Endothelial cell of umbilical vein (primary cell): Measurements from ENCODE around the gene UBE2D2. TPM values are rescaled to one million over a fixed set of nuclear protein-coding genes. Genes with fewer than 3 reads are reported as not detected.

Experiments used
- BruUV-seq: library from RNA; stranded (reverse); fragments of 400-500 nt; replicated peaks from 2 replicates; lab custom pipeline; 2021; lab: Mats Ljungman, UMichigan
- CTCF ChIA-PET: fragments of 300-600, 350-600 bp; sonication (Branson Sonifier 250); formaldehyde crosslinking; loops from one replicate; lab custom pipeline; 2021; ENCODE audit warnings: antibody characterized with exemption, inconsistent platforms; lab: Charles Lee
- POLR2A ChIA-PET: fragments of 300-600, 350-600 bp; sonication (Branson Sonifier 250); formaldehyde crosslinking; loops from one replicate; lab custom pipeline; 2021; ENCODE audit warnings: antibody characterized with exemption, inconsistent platforms; lab: Charles Lee
- DNase-seq: peaks from one replicate; pipeline ENCODE4 v3.0.0-alpha.2; 2011; ENCODE audit warnings: low read depth, low spot score
- FAIRE-seq: peaks from 2 replicates; lab custom pipeline; 2011; peaks lifted over from hg19 to GRCh38; lab: Jason Lieb, UNC
- H2AFZ ChIP-seq: 2 replicates; pipeline ENCODE4 v1.6.0; 2012; ENCODE audit warnings: low read depth, low read length, control low read depth, inconsistent platforms
- H3K27ac ChIP-seq: 2 replicates; pipeline ENCODE4 v1.5.1; 2011; ENCODE audit warnings: low read depth, mild to moderate bottlenecking, control low read depth, low read length, moderate library complexity; ENCODE audit not compliant: insufficient read depth
- H3K27me3 ChIP-seq, 2 experiments: 2 replicates each; pipeline versions ENCODE4 v1.6.0 to v1.6.1; 2011; ENCODE audit warnings: low read length in 2 of 2, mixed read lengths in 1 of 2; ENCODE audit not compliant: control insufficient read depth in 2 of 2, insufficient read depth in 2 of 2
- H3K36me3 ChIP-seq, 2 experiments: 2 replicates in 1 of 2; 3 replicates in 1 of 2; pipeline ENCODE4 v1.5.1; 2011; ENCODE audit warnings: low read length in 2 of 2, mild to moderate bottlenecking in 1 of 2, moderate library complexity in 1 of 2; ENCODE audit not compliant: control insufficient read depth in 2 of 2, insufficient read depth in 2 of 2; ENCODE audit errors: extremely low read depth in 1 of 2
- H3K4me1 ChIP-seq: 3 replicates; pipeline ENCODE4 v1.5.1; 2011; ENCODE audit warnings: mild to moderate bottlenecking, low read length; ENCODE audit not compliant: control insufficient read depth, insufficient read depth; ENCODE audit errors: extremely low read depth
- H3K4me2 ChIP-seq: 2 replicates; pipeline ENCODE4 v1.6.1; 2011; ENCODE audit warnings: low read length, control low read depth, mixed read lengths; ENCODE audit not compliant: insufficient read depth
- H3K4me3 ChIP-seq, 3 experiments: fragments of 200-600 bp in 1 of 3; sonication (generic), shearing (Covaris generic) in 1 of 3; replicated peaks in 1 of 3; 2 replicates each; pipeline ENCODE4 v1.5.1; 2011 to 2016; ENCODE audit warnings: control low read depth in 3 of 3, low read length in 3 of 3, mild to moderate bottlenecking in 2 of 3, inconsistent platforms in 1 of 3, low read depth in 1 of 3, moderate library complexity in 1 of 3; ENCODE audit not compliant: insufficient read depth in 1 of 3
- H3K79me2 ChIP-seq: 2 replicates; pipeline ENCODE4 v1.6.0; 2012; ENCODE audit warnings: low read length, inconsistent platforms; ENCODE audit not compliant: control insufficient read depth, insufficient read depth
- H3K9ac ChIP-seq: replicated peaks from 2 replicates; pipeline ENCODE3; 2011; ENCODE audit warnings: low read length, control low read depth; ENCODE audit not compliant: insufficient read depth; ENCODE audit errors: extremely low read depth
- H3K9me1 ChIP-seq: replicated peaks from 3 replicates; pipeline ENCODE4 v1.6.0; 2011; ENCODE audit warnings: mild to moderate bottlenecking, low read length; ENCODE audit not compliant: control insufficient read depth, insufficient read depth; ENCODE audit errors: extremely low read depth
- H3K9me3 ChIP-seq: replicated peaks from 2 replicates; pipeline ENCODE4 v1.5.1; 2012; ENCODE audit warnings: low read length, inconsistent platforms; ENCODE audit not compliant: control insufficient read depth, insufficient read depth
- H4K20me1 ChIP-seq: replicated peaks from 2 replicates; pipeline ENCODE3; 2011; ENCODE audit warnings: mild to moderate bottlenecking, low read length; ENCODE audit not compliant: control insufficient read depth, insufficient read depth; ENCODE audit errors: extremely low read depth
- EZH2 ChIP-seq: IDR thresholded peaks from 2 replicates; pipeline ENCODE4 v1.6.1; 2012; ENCODE audit warnings: borderline replicate concordance, low read depth, mild to moderate bottlenecking, moderate library complexity, low read length, inconsistent platforms; ENCODE audit not compliant: severe bottlenecking
- FOS ChIP-seq: IDR thresholded peaks from 2 replicates; pipeline ENCODE4 v1.6.1; 2011; ENCODE audit warnings: mild to moderate bottlenecking, low read length, moderate library complexity, borderline replicate concordance; ENCODE audit not compliant: insufficient read depth
- GATA2 ChIP-seq: IDR thresholded peaks from 2 replicates; pipeline ENCODE4 v1.7.0; 2011; ENCODE audit warnings: low read depth, mild to moderate bottlenecking, moderate library complexity, mixed read lengths, low read length; ENCODE audit not compliant: insufficient read length, insufficient read depth
- JUN ChIP-seq: IDR thresholded peaks from 2 replicates; pipeline ENCODE4 v1.6.1; 2011; ENCODE audit warnings: borderline replicate concordance, low read depth; ENCODE audit not compliant: insufficient read length, insufficient read depth
- MYC ChIP-seq: IDR thresholded peaks from one replicate; pipeline ENCODE4 v1.6.1; 2011; ENCODE audit warnings: mild to moderate bottlenecking, low read depth, low read length
- POLR2A ChIP-seq: IDR thresholded peaks from 2 replicates; pipeline ENCODE4 v1.6.1; 2012; ENCODE audit warnings: low read depth, mild to moderate bottlenecking, control low read depth, low read length
- POLR2AphosphoS5 ChIP-seq: IDR thresholded peaks from 2 replicates; pipeline ENCODE4 v1.6.1; 2012; ENCODE audit warnings: low read depth, mild to moderate bottlenecking, control low read depth, low read length, moderate library complexity; ENCODE audit not compliant: insufficient read depth
- dilution Hi-C: fragments of 300-500 bp; cut with MboI; formaldehyde crosslinking; loops from one replicate; pipeline ENCODE4 v1.15.0; 2019; ENCODE audit warnings: low sequenced_read_pairs; ENCODE audit not compliant: extremely low pct_ligation_motif_present
- intact Hi-C: fragments of 100-400 bp; cut with micrococcal nuclease; formaldehyde crosslinking; loops from one replicate; pipeline ENCODE4 v1.10.0; 2022
- polyA plus RNA-seq, 4 experiments: library from polyadenylated mRNA; depleted of rRNA in 3 of 4; stranded (reverse) in 3 of 4; unstranded in 1 of 4; fragments of >200 nt; gene quantifications; 2 replicates each; pipeline versions ENCODE4 v1.2.1 to v1.2.3, GENCODE V29; 2011 to 2012; ENCODE audit warnings: missing spikeins in 1 of 4
- total RNA-seq: library from RNA; stranded (reverse); gene quantifications from 2 replicates; pipeline ENCODE4 v1.2.3, GENCODE V29; 2021
- TF ChIP-seq, protein P1 (sequence below), 2 donors: IDR thresholded peaks; 1 replicate in 1 of 2; 2 replicates in 1 of 2; pipeline ENCODE4 v1.5.1; 2011; ENCODE audit warnings: low read length in 2 of 2, mild to moderate bottlenecking in 2 of 2, moderate library complexity in 2 of 2, control low read depth in 1 of 2, inconsistent platforms in 1 of 2, low read depth in 1 of 2; ENCODE audit not compliant: insufficient read depth in 1 of 2; ENCODE audit errors: extremely low read depth in 1 of 2
- TF ChIP-seq, protein P2 (sequence below): IDR thresholded peaks from 2 replicates; pipeline ENCODE4 v1.6.1; 2011; ENCODE audit not compliant: insufficient read depth, insufficient read length

The UBE2D2 gene
- total and polyA plus RNA-seq, 2 donors (not counting 3 experiments of a cell fraction or from before 2014, with no cell fraction given) = 45.0 to 156 TPM

DNA sequence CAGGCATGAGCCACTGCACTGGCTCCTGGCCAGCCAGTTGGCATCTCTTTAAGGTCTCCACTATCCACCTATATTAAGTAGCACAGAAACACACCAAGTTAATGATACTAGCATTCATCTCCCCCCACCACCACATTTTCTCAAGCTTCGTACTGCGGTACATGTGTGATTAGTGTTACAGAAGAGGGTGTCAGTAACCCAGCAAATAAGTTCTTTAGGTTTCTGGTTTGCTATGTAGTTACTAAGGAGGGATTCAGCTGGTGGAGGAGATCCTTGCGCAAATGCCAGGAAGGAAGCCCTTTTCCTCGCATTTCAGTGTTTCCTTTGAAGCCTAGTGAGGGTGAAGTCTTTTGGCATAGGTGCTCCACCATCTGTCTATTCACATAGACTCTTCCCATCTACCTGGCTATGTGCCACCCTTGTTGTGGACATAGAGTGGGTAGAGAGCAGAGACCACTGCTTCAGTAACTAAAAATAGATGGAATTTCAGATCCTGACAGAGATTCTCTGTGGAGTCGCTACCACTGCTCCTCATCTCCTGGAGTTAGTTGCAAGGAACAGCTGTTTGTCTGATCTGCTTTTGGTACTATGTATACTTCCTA lies 16.7 kb downstream of the UBE2D2 start:
- POLR2A ChIA-PET = interaction anchor here (1.1 kb wide), 1 partner anchor 17 kb away, joined by 3 read pairs; the partner anchor contains the start of gene UBE2D2
- H3K4me3 ChIP-seq = no peak overlapping the region
- H3K79me2 ChIP-seq = peaks cover 95% of the 10 kb centered on the region
- no peak overlapping the region for H3K9ac ChIP-seq
- no peaks in the 10 kb centered on the region for H3K9me3 ChIP-seq
- H3K27ac ChIP-seq = no peak overlapping the region
- CTCF ChIA-PET = interaction anchor here (0.7 to 1.2 kb wide), 2 partner anchors 12 to 15 kb away, joined by 4 read pairs; no protein-coding TSS in a partner anchor
- no peaks in the 10 kb centered on the region for H3K27me3 ChIP-seq
- no TSS peak for BruUV-seq
- intact Hi-C loops = no loop called here
- H4K20me1 ChIP-seq = peaks cover 15% of the 10 kb centered on the region
- H3K4me1 ChIP-seq = peaks cover 6% of the 10 kb centered on the region
- TF ChIP-seq, protein P1, sequence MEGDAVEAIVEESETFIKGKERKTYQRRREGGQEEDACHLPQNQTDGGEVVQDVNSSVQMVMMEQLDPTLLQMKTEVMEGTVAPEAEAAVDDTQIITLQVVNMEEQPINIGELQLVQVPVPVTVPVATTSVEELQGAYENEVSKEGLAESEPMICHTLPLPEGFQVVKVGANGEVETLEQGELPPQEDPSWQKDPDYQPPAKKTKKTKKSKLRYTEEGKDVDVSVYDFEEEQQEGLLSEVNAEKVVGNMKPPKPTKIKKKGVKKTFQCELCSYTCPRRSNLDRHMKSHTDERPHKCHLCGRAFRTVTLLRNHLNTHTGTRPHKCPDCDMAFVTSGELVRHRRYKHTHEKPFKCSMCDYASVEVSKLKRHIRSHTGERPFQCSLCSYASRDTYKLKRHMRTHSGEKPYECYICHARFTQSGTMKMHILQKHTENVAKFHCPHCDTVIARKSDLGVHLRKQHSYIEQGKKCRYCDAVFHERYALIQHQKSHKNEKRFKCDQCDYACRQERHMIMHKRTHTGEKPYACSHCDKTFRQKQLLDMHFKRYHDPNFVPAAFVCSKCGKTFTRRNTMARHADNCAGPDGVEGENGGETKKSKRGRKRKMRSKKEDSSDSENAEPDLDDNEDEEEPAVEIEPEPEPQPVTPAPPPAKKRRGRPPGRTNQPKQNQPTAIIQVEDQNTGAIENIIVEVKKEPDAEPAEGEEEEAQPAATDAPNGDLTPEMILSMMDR (IDR thresholded peaks at IDR 0.05; ENCODE audit: extremely low read depth in 1 of 2, insufficient read depth in 1 of 2, low read depth in 1 of 2, low read length in 2 of 2) = no peak
- TF ChIP-seq FOS (no peak), MYC (no peak), JUN (no peak), POLR2AphosphoS5 (no peak), GATA2 (no peak), POLR2A (no peak), EZH2 (no peak)
- TF ChIP-seq, protein P2, sequence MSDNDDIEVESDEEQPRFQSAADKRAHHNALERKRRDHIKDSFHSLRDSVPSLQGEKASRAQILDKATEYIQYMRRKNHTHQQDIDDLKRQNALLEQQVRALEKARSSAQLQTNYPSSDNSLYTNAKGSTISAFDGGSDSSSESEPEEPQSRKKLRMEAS = no peak
- peak; percentile 35 for DNase-seq
- H3K4me2 ChIP-seq = no peak overlapping the region
- dilution Hi-C loops = no loop called here
- H2AFZ ChIP-seq = no peak overlapping the region
- no peak for FAIRE-seq
- H3K9me1 ChIP-seq = no peaks in the 10 kb centered on the region
- H3K36me3 ChIP-seq = no peaks in the 10 kb centered on the region
